ENCODE measurements around the gene ALDH4A1. TPM values are rescaled to one million over a fixed set of nuclear protein-coding genes. Genes with fewer than 3 reads are reported as not detected.
"Not testable (repeated sequence)": the region's sequence is repeated elsewhere in the genome, so short reads cannot be mapped to it uniquely, and the experiment has no call there.

The ALDH4A1 gene
- total and polyA plus RNA-seq, 2 experiments from 2014 or later, result 103 to 122 TPM

DNA sequence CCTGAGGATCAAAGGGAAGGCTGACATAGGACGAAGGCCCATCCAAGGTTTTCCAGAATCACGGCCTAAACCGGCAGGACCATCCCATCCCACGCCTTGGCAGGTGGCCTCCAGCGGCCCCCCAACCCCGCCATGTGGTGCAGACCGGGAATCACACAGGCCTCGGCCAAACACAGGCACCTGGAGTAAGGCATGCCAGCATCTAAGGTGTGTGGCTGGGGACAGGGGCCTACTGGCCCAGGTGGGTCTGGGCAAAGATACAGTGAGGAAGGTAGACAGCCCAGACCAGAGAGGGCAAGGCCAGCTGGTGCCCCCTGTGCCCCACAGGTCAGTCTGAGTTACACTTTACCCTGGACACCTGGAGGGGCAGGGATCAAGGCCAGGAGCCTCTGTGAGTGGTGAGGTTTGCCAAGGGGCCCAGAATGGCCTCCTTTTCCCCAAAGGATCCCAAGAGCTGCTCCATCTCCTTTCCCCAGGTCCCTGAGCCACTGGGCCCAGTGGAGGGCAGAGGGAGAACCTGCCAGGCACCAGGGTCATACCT lies 30.2 kb downstream of the ALDH4A1 start:
- TF ChIP-seq, protein P1, sequence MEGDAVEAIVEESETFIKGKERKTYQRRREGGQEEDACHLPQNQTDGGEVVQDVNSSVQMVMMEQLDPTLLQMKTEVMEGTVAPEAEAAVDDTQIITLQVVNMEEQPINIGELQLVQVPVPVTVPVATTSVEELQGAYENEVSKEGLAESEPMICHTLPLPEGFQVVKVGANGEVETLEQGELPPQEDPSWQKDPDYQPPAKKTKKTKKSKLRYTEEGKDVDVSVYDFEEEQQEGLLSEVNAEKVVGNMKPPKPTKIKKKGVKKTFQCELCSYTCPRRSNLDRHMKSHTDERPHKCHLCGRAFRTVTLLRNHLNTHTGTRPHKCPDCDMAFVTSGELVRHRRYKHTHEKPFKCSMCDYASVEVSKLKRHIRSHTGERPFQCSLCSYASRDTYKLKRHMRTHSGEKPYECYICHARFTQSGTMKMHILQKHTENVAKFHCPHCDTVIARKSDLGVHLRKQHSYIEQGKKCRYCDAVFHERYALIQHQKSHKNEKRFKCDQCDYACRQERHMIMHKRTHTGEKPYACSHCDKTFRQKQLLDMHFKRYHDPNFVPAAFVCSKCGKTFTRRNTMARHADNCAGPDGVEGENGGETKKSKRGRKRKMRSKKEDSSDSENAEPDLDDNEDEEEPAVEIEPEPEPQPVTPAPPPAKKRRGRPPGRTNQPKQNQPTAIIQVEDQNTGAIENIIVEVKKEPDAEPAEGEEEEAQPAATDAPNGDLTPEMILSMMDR (IDR thresholded peaks at IDR 0.05; ENCODE audit: low read depth, low read length), result no peak
- Histone ChIP-seq H3K27ac (no peak overlapping the region), H3K4me3 (no peak overlapping the region), H3K27me3 (no peaks in the 10 kb centered on the region), H3K36me3 (peaks cover 7% of the 10 kb centered on the region), H3K9me3 (ENCODE audit: low read depth) (no peaks in the 10 kb centered on the region), H3K4me1 (ENCODE audit: low read depth) (no peaks in the 10 kb centered on the region)
- DNase-seq (ENCODE audit: low read depth in 1 of 2, low spot score in 1 of 2), result no peak

DNA sequence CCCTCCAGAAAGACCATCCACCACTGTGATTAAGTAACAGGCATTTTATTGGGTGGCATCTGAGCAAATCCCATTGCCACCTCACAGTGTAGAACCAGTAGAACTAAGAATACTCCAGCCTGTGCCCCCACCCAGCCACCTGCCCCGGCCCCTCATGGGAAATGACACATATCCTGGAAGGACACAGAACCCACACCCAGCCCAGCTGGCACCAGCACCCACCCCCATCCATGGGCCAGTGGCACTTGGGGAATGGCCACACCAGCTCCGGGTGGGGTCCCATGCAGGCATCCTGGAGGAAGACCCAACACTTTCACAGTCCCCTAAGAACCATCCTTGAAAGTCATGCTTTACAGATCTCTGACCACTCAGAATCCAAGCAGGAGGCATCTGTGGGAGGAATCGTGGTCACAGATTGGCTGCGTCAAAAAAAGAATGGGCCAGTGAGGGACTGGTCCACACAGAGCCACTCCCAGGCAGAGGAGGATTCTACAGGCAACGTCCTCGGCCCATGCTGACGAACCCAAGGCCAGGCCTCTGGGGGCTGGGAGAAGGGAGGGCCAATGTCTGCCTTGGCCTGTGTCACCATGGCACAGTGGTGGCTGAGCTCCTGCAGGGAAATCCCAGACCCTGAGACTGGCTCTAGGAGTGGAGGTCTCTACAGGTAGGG lies 30.8 kb downstream of the ALDH4A1 start:
- Histone ChIP-seq H3K4me3 (no peak overlapping the region), H3K27ac (no peak overlapping the region), H3K4me1 (ENCODE audit: low read depth) (no peaks in the 10 kb centered on the region), H3K9me3 (ENCODE audit: low read depth) (no peaks in the 10 kb centered on the region), H3K36me3 (peaks cover 7% of the 10 kb centered on the region), H3K27me3 (no peaks in the 10 kb centered on the region)
- no peak for DNase-seq (ENCODE audit: low read depth in 1 of 2, low spot score in 1 of 2)
- TF ChIP-seq, protein P1 (IDR thresholded peaks at IDR 0.05; ENCODE audit: low read depth, low read length), result no peak

DNA sequence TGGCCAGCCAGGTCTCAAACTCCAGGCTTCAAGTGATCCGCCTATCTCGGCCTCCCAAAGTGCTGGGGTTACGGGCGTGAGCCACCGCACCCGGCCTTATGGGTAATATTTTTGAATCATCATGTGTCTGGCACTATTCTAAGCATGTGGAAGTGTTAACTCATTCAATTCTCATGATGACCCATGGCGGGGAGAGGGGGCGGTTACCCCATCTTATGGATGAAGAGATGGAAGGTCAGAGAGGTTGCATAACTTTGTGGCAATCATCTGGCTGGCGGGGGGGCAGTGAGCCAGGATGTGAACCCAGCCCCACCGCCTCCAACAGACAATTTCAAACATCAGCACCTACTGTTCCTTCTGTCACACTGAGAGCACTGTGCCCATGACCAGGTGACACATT lies 31.4 kb downstream of the ALDH4A1 start:
- TF ChIP-seq, protein P1 (IDR thresholded peaks at IDR 0.05; ENCODE audit: low read depth, low read length), result no peak
- Histone ChIP-seq H3K4me3 (no peak overlapping the region), H3K9me3 (ENCODE audit: low read depth) (no peaks in the 10 kb centered on the region), H3K27ac (no peak overlapping the region), H3K36me3 (peaks cover 6% of the 10 kb centered on the region), H3K4me1 (ENCODE audit: low read depth) (no peaks in the 10 kb centered on the region), H3K27me3 (no peaks in the 10 kb centered on the region)
- DNase-seq (ENCODE audit: low read depth in 1 of 2, low spot score in 1 of 2), result no peak

DNA sequence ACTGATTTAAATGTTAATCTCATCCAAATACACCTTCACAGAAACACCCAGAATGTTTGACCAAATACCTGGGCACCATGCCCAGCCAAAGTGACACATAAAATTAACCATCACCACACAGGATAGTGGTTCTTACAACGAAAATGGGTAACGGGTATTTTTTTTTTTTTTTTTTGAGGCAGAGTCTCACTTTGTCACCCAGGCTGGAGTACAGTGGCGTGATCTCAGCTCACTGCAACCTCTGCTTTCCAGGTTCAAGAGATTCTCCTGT lies 31.8 kb downstream of the ALDH4A1 start:
- H3K9me3 ChIP-seq (ENCODE audit: low read depth); H3K27me3 ChIP-seq; H3K4me3 ChIP-seq; H3K27ac ChIP-seq; H3K4me1 ChIP-seq (ENCODE audit: low read depth); DNase-seq (ENCODE audit: low read depth in 1 of 2, low spot score in 1 of 2); H3K36me3 ChIP-seq: not testable (repeated sequence)

DNA sequence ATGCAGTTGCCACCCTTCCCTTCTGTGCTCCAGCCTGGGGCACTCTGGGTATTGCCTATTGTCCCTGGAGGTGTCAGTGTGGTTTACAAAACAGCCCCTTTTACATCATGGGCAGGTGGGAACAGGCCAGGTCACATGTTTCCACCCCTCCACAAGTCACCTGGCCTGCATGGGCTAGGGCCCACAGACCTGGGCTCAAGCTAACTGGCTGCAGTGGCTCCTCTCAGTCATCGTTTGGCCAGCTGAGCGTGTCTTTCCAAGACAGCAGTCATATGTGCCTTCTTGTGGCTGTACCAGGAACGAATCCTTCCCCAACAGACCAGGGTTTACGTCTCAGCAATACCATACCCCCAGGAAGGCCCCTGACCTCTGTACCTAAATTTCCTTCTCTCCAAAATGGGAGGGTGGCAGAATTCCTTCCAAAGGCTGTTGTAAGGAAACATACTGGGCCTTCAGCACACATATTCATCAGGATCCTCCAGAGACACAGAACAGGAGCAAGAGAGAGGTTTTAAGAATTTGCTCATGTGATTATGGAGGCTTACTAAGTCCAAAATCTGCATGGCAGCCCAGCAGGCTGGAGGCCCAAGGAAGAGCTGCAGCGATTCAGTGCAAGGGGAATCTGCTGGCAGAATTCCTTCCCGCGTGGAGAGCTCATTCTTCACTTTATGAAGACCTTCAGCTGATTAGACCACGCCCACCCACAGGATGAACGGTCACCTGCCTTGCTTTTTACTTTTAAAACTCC lies 32.3 kb downstream of the ALDH4A1 start:
- no peaks in the 10 kb centered on the region for H3K4me1 ChIP-seq (ENCODE audit: low read depth)
- peaks cover 3% of the 10 kb centered on the region for H3K27me3 ChIP-seq
- no peak overlapping the region for H3K27ac ChIP-seq
- H3K36me3 ChIP-seq, result peaks cover 4% of the 10 kb centered on the region
- H3K9me3 ChIP-seq (ENCODE audit: low read depth), result no peaks in the 10 kb centered on the region
- TF ChIP-seq, protein P1 (IDR thresholded peaks at IDR 0.05; ENCODE audit: low read depth, low read length), result no peak
- DNase-seq (ENCODE audit: low read depth in 1 of 2, low spot score in 1 of 2), result no peak
- no peak overlapping the region for H3K4me3 ChIP-seq

DNA sequence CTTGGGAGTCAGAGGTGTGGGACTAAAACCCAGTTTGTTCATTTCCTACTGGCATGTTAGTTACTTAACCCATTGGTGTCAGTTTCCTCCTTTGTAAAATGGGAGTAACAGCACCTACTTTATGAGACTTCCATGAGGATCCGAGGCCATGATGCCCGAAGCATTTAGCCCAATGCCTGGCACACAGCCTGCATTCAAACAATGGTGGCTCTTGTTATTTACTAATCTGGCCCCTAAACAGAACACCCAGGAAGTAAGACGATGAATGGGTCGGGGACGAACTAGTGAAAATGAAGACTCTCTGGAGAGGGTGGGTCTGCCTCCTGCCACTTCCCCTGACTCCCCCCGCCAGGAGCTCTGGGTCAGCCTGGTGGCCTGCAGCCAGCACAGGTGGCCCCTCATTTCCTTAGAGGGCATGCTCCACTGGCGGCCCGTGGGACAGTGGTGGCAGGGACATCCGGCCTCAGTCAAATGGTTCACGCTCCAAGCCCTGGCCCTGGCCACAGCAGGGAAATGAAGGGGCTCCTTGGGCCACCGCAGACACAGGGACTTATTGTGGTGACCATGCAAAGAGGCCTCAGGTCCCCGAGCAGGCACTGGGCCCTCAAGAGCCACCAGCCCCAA lies 33.4 kb downstream of the ALDH4A1 start:
- H3K4me3 ChIP-seq, result no peak overlapping the region
- H3K27ac ChIP-seq, result no peak overlapping the region
- peaks cover 3% of the 10 kb centered on the region for H3K27me3 ChIP-seq
- TF ChIP-seq, protein P1 (IDR thresholded peaks at IDR 0.05; ENCODE audit: low read depth, low read length), result no peak
- no peak for DNase-seq (ENCODE audit: low read depth in 1 of 2, low spot score in 1 of 2)
- H3K36me3 ChIP-seq, result peaks cover 4% of the 10 kb centered on the region
- no peaks in the 10 kb centered on the region for H3K4me1 ChIP-seq (ENCODE audit: low read depth)
- no peaks in the 10 kb centered on the region for H3K9me3 ChIP-seq (ENCODE audit: low read depth)
